HG03095 (cell line): ENCODE results near the gene INO80D.
A peak's percentile ranks its signal among the peaks of the same experiment; 100 is the strongest.
"Not testable (repeated sequence)": the region's sequence is repeated elsewhere in the genome, so short reads cannot be mapped to it uniquely, and the experiment has no call there.

Experiments used
- ATAC-seq: cut with Tn5 transposase; IDR thresholded peaks from one replicate; pipeline ENCODE4 v1.9.1; 2021; ENCODE audit warnings: moderate library complexity; ENCODE audit not compliant: unreplicated experiment

INO80D gene

GRCh38 chr2:206085742-206086445 is at the start of gene INO80D:
TSS of gene INO80D (minus strand) at chr2:206086174. CDS start at chr2:206063016, 23,158 bp downstream.
- ATAC-seq: peak; percentile 87

- ATAC-seq: no peak
Measured at GRCh38 chr2:206127656-206128055, 41.7 kb upstream of the INO80D start.

GRCh38 chr2:206125901-206126300 is 39.9 kb upstream of the INO80D start:
- no peak for ATAC-seq

DNA sequence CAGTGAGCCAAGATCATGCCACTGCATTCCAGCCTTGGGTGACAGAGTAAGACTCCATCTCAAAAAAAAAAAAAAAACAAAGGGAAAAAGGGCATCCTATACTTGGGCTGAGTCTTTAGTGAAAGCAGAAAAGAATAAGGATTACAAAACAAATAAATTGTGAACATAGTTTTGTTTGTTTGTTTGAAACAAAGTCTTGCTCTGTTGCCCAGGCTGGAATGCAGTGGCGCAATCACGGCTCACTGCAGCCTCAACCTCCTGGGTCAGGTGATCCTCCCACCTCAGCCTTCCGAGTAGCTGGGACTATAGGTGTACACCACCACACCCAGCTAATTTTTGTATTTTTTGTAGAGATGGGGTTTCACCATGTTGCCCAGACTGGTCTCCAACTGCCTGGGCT is 36.6 kb upstream of the INO80D start:
- not testable (repeated sequence) for ATAC-seq

DNA sequence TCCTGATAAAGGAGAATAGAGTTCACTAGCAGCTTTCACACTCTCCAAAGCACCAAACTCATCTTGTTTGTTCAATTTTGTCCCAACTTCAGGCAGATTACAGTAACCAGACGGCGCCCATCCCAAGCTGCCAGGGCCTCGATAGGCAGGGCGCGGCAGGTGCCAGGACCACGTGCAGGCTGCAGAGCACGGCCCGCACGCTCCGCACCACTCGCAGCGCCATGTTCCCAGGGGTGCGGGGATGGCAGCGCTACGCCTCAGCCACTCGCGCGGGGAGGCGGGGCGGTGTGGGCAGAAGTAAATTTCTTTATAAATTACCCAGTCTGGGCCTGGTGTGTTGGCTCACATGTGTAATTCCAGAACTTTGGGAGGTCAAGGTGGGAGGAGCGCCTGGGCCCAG is 30.3 kb upstream of the INO80D start:
- no peak for ATAC-seq

GRCh38 chr2:206115026-206115578 is 29.1 kb upstream of the INO80D start:
- no peak for ATAC-seq

DNA sequence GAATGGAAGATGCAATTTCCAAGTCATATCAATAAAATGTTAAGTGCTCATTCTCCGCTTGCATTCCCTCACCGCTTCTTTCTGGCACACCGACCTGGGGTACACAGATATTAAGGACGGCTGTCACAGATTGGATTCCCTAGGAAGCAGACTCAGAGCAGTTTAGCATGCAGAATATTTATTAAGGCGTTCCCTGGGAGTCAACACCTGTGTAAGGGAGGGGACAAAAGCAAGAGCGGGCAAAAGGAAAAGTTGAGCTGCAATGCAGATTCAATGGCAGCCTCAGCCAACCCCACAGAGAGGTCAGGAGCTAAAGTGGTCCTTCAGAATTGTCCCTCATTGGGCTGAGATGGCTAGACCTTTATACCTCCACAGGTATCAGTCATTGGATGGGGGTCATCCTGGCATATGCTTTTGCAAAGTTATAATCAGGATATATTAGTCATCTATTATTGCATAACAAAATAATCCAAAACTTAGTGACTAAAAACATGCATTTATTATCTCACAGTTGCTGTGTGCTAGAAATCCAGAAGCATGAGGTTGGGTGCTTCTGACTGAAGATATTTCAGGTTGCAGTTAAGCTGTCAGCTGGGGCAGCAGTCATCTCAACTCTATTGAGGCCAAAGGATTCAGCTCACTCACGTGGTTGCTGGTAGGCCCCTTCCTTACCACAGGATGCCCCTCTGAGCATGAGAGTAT is 27.0 kb upstream of the INO80D start:
- no peak for ATAC-seq

DNA sequence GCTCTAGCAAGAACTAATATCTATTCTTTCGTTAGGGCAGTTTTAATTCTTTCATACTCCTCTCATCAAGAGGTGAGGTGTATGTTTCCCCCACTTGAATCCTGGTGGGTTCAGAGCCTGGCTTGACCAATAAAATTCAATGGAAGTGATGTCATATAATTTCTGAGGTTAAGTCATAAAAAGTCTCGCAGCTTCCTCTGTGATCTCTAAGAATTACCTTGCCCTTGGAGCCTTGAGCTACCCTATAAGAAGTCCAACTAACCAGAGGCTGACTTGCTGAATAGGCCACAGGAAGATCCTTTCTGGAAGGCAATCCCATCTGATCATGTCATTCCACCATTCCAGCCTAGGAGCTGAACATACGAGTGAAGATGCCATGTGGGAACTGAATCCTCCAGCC is 26.1 kb upstream of the INO80D start:
- no peak for ATAC-seq

DNA sequence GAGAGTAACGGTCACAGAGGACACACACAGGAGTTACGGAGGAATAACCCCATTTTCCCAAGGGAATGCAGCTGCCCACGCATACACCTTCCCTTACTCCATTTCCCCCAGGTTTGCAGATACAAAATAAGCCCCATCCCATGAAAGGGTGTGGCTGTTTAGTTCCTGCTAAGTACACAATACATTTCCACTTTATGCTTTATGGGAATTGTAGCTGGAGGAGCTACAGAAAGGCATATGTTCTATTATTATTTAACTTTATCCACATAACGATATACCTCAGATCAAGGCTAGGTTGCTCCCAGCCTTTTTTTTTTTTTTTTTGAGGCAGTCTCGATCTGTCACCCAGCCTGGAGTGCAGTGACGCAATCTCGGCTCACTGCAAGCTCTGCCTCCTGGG is 22.7 kb upstream of the INO80D start:
- ATAC-seq: no peak

- no peak for ATAC-seq
Measured at GRCh38 chr2:206105541-206105940, 19.6 kb upstream of the INO80D start.

DNA sequence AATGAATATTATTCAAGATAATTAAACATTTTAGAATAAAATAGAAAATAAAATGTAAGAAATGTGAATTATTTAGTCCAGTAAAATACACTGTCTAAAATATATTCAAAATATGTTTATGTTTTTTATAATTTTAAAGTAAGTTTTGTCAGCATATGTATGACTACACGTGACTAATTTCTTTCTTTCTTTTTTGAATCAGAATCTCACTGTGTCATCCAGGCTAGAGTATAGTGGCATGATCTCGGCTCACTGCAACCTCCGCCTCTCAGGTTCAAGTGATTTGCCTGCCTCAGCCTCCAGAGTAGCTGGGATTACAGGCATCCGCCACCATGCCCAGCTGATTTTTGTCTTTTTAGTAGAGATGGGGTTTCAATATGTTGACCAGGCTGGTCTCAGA is 19.1 kb upstream of the INO80D start:
- no peak for ATAC-seq

DNA sequence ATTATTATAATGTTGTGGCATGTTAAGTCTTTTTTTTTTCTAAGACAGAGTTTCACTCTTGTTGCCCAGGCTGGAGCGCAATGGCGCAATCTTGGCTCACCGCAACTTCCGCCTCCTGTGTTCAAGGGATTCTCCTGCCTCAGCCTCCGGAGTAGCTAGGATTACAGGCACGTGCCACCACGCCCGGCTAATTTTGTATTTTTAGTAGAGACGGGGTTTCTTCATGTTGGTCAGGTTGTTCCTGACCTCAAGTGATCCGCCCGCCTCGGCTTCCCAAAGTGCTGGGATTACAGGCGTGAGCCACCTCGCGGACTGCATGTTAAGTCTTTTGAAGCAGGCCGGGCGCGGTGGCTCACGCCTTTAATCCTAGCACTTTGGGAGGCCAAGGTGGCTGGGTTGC is 12.9 kb upstream of the INO80D start:
- not testable (repeated sequence) for ATAC-seq

DNA sequence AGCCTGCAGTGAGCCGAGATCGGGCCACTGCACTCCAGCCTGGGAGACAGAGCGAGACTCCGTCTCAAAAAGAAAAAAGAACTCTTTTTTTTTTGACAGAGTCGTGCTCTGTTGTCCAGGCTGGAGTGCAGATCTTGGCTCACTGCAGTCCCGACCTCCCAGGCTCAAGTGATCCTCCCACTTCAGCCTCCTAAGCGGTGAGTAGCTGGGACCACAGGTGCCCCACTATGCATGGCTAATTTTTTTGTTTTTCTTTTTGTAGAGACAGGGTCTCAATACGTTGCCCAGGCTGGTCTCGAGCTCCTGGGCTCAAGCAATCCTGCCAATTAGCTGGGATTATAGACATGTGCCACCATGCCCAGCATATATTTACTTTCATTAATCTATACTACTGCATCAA is 12.5 kb upstream of the INO80D start:
- no peak for ATAC-seq

DNA sequence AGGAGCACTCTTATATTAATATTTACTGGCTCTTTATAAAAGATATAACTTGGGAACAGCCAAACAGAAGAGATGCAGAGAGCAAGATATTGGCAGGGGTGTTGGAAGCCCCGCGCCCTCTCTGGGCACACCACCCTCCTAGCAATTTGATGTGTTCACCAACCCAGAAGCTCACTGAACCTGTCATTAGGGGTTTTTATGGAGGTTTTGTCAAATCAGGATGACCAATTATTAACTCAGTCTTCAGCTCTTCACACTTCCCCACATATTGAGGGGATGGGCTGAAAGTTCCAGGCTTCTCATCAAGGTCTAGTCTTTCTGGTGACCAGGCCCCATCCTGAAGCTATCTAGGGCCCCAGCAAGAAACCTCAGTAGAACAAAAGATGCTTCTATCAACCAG is 10.9 kb upstream of the INO80D start:
- ATAC-seq: no peak

DNA sequence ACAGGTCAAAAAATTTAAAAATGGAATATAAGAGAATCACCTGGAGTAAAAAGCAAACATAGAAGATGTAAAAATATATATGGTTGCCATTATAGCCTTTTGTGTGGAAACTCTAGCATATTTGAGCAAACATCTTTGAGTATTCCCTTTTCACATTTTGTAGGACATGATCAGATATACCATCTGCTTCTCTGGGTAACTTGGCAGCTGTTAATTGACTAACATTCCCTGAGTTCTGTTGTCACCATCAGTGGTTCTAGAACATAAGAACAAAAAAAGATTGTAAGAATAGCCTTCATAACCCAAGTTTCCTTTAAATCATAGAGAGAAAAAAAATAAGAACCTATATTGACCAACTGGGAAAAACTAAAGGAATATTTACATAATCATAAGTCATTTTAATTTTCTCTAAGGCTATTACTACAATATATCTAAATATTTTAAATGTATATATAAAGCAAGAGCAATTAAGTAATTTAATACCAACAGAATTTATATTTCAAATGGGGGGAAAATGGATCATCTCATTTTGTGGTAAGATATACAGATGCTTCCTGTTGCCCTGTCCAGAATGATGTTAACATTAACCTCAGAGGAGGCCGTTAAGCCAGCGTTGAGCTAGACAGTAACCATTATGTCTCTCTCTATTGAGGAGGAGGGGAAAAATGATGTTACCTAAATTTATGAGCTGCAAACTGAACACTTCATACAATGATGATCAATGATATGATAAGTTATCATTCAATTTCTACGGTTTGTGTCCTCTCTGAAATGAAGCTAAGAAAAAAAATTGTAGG is 9.8 kb upstream of the INO80D start:
- ATAC-seq: no peak

DNA sequence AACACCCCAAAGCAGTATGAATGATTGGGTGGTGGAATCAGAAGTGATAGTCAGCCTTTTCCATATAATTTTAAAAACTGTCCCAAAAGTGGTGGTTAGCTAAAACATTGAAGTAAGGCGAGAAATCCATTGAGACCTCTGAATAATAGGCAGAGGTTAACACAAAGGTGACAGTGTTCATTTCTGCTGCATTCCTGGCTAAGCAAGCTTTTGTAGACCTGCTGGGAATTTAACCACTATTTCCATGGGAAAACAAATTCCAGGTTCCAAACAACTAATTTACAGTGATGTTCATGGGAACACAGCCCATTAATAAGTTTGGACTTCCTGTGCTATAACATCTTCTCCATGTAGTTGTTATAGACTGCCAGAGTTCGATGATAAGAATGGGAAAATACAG is 6.3 kb upstream of the INO80D start:
- no peak for ATAC-seq

DNA sequence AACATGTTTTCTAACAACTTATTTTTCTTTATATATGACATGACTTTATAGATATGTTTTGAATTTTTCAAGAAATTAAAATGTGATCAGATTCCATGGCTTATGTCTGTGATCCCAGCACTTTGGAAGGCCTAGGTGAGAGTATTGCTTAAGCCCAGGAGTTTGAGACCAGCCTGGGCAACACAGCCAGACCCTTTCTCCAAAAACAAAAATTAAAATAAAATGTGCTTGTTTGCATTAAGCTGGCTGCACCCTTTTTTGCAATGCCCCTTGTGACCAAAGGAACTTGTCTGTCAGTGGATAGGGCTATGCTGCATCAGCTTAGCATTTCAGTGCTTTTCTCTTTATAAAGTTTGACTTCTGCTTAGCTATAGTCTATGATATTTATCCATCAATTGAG is 2.3 kb upstream of the INO80D start:
- no peak for ATAC-seq

GRCh38 chr2:206086716-206087350 is 859 bp upstream of the INO80D start:
- no peak for ATAC-seq

DNA sequence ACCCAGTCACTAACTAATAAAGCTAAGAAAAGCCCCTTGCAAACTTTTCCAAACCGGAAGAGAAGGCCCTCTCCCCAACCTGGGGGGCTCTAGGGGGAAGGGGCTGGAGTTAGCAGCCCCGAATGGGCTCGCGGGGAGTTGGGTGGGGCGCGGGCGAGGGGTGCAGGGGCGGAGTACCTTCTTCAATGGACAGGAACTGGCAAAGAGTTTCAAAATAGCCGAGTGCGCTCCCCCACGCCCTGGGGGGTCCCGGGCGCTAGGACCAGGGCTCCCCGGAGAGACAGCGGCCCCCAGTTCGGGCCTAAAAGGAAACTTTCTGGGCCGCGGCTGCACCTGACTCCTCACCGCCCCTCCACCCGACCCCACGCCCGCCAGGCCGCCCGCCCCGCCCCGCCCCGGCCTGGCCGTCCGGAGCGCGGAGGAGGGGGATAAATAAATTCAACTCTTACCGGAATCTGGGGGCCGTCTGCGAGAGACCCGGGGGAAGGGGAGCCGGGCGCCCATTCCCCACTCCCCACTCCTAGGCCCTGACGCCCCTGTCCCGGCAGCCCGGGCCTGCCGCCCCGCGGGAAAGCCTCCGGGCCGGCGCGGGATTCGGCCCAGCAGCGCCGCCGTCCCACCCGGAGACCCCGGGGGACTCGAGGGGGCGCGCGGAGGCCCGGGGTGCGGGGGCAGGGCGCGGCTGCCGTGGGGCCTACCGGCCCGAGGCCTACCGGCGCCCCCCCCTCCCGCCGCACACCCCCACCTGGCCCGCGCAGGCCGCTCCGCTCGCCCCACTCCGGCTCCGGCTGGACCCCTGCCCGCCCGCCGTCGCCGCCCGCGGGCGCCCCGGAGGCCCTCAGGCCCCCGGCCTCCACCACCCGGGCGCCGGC is 868 bp downstream of the INO80D start:
- ATAC-seq: peak; percentile 22

GRCh38 chr2:206084439-206084869 is 1.5 kb downstream of the INO80D start:
- ATAC-seq: no peak
